HL-60/S4 treated with phorbol 12-myristate 13-acetate at 8.2 ng/mL for 4 days and 3 days (cell line): ENCODE measurements around the gene SLC7A8.
"Not testable (repeated sequence)": the region's sequence is repeated elsewhere in the genome, so short reads cannot be mapped to it uniquely, and the experiment has no call there.

Source experiments
- in situ Hi-C: fragments of 300-500 bp; cut with MboI; formaldehyde crosslinking; loops from 2 replicates; pipeline ENCODE4 v1.15.0; 2022; ENCODE audit warnings: low sequenced_read_pairs

Gene SLC7A8

DNA sequence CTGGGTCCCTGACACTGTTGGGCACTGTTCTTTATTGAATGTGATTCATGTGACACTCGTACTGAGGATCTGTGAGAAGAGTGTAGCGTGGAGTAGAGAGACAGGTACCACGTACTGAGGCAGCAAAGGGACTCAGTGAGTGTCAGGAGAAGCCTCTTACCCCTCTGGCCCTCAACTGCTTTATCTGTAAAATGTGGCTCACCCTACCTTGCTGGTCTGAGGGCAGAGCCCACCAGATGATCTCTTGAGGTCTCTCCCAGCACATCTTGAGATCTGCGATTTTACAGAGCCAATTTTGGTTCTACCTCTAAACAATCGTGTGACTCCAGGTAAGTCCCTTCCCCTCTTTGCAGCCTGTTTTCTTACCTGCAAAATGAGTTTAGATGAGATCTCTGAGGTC, 67.5 kb downstream of the SLC7A8 start:
- in situ Hi-C loops: no loop called here

DNA sequence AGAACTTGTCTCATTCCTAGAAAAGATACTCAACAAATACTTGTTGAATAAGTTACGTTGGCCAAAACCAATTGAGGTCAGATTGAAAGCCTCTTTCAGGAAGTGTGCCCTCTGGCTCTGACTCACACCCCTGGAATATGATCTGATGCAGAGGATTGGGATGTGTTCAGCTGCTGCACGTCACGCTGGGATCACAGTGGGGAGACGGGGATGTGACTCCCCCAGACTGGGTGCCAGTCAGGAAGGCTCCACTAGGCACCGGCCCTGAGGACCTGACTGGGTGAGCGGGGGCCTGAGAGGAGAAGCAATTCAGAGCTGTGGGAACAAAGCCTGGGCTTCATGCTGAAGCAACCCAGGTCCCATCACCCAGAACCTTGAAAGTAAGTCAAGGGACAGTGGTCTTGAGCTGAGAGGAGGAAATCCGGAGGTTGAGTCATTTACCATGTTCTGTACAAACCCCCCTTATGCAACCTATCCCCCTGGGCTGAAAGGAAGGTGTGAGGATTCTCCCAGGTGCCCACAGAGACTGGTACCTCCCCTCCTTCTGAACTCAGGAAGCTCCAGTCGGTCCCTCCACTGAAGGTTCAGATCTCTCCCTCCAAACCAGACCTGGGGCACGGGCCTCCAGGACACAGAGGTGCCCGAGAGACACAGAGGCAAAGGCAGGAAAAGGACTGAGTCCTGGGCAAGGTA, 68.3 kb downstream of the SLC7A8 start:
- in situ Hi-C loops: no loop called here

DNA sequence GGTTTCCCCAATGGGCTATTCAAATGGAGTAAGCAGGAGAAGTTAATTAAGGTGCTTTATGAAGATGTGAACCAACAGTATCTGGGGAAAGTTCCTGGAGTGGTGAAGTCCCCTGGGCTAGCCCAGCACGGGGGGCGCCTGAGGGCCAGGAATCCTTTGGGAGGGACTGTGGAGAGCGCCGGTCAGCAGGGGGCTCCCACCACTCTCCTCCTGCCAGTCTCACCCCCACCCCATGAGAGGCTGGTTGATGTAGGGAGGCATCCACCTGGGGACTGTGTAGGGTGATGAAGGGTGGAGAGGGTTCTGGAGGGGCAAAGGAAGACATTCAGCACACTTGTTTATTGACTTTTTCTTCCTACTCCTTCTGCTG, 68.8 kb downstream of the SLC7A8 start:
- in situ Hi-C loops: no loop called here

DNA sequence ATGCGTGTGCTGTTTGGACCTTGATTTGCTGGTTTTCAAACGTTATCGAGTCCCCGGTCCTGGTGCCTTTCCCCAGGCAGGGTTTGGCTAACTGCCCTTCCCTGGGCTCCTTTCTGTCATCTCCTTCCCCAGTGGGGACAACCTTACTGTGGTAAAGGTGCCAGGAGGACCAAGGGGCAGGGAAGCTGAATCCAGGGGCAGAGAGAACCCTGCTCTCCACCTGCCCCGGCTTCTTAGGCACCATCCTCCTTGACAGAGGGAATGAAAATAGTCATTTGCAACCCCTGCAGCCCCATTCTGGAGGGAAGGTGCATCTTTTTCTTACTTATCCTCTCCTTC, 69.4 kb downstream of the SLC7A8 start:
- in situ Hi-C loops: no loop called here

DNA sequence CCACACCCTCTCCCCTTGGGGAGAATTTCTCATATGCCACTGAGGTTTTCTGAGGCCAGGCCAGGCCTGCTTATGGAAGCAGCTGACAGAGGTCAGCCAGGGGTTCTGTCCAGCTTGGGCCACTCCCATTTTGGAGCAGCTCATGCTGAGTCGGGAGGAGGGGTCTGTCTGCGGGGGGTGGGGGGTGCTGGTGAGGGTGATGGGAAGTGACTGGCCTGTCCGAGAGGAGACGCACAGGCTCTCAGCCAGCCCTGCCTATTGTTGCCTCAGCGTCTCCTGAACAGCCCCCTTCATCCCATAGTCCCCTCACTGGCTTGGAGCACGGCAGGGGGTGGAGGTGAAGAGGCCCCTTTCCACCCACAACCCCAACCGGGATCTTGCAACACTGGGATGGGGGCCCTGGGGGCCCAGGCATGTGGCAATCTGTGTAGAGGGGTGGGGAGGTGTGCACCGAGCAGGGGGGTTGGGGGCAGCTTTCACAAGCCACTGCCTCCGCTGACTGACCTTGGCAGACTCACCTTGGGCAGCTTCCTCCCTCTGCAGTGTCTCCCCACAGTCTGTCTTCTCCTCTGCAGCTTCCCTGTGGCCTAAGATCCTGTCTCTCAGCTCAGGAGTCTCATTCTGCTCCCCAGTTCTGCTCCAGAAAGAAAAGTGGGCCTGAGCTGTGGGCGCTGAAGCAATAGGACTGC, 69.9 kb downstream of the SLC7A8 start:
- in situ Hi-C loops: no loop called here

DNA sequence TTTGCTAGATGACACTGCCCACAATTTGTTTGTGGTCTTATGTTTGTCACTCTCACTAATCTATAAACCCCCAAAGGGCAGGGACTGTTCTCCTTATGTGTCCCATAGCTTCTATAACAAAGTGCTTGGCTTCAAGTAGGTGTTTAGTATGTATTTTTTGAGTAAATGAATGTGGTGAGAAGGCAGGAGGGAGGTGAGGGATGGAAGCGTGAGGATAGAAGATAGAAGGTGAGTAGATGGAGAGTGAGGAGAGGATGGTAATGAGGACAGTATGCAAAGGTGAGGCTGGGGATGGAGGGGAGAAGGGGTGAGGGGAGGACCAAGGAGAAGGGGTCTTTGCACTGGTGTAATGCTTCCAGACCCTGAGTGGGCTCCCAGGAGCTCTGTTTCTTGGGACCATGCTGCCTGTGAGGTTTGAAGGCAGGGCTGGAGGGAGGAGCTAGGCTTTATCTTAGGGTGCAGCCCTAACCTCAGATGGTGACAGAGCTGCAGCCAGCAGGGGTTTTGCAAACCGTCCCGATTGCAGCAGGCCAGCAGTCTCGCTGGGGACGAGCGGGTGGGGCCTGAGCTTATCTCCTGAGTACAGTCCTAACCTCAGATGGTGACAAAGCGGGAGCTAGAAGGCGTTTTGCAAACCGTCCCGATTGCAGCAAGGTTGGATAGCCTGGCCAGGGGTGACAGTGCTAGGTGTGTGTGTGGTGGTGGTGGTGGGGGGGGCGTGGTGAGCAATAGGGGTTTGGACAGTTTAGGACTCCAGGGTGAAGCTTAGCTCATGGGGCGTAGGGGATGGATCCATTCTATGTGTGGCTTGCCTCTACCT, 70.9 kb downstream of the SLC7A8 start:
- in situ Hi-C loops: no loop called here

DNA sequence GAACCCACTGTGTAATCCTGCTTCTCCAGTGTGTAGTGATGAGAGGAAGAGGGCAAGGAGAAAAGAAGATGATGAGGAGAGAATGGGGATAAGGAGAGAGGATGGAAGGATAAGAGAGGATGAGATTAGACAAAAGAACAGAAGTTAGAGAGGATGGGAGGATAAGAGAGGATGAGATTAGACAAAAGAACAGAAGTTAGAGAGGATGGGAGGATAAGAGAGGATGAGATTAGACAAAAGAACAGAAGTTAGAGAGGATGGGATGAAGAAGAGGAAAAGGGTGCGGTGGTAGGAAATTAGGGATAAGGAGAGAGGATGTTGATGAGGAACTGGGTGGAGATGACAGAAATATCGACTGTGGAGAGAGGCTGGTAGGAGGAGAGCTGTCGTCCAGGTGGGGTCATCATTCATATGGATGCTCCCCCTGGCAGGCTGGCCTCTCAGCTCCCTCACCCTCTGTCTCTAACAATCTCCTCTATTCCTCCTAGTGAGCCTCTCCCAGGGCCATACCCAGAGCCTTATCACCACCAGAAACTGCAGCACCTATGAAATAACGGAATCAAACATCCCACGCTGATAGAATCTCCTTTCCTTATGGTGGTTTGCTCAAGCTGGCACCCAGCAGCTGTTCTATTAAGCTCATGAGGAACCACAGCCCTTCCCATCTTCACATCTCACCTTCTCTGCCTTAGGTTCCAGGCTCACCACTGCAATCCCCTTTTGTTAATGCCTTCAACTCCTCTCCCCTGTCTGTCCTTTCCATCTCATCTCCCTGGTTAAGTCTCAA, 72.7 kb downstream of the SLC7A8 start:
- in situ Hi-C loops: no loop called here

DNA sequence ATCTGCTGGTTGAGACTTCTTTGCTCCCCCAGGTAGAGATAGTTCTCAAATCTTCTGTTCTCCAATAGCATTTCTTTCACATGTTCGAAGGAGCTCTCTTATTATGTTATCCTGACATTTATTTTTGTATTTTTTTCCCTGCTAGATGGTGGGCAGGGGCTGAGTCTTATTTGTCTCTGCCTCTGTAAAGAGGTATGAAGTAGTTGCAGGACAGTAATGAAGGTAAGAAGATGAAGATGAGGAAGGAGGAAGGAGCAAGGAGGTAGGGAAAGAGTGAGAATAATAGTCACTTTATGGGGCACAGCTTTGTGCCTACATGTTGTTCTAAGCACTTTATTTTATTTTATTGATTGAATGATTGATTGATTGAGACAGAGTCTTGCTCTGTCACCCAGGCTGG, 73.7 kb downstream of the SLC7A8 start:
- in situ Hi-C loops: no loop called here

DNA sequence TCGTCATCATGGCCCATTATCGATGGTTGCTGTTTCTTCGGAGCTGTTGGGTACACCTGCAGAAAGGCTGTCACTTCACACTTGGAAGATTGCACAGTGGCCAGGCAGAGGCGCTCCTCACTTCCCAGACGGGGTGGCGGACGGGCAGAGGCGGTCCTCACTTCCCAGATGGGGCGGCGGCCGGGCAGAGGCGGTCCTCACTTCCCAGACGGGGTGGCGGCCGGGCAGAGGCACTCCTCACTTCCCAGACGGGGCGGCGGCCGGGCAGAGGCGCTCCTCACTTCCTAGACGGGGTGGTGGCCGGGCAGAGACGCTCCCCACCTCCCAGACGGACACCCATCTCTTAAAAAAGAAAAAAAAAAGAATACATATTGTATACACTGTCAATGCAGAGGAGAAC, 75.3 kb downstream of the SLC7A8 start:
- in situ Hi-C loops: not testable (repeated sequence)

DNA sequence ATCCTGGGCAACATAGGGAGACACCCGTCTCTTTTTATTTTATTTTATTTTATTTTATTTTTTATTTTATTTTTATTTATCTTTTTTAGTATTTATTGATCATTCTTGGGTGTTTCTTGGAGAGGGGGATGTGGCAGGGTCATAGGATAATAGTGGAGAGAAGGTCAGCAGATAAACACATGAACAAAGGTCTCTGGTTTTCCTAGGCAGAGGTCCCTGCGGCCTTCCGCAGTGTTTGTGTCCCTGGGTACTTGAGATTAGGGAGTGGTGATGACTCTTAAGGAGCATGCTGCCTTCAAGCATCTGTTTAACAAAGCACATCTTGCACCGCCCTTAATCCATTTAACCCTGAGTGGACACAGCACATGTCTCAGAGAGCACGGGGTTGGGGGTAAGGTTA, 75.8 kb downstream of the SLC7A8 start:
- in situ Hi-C loops: not testable (repeated sequence)

DNA sequence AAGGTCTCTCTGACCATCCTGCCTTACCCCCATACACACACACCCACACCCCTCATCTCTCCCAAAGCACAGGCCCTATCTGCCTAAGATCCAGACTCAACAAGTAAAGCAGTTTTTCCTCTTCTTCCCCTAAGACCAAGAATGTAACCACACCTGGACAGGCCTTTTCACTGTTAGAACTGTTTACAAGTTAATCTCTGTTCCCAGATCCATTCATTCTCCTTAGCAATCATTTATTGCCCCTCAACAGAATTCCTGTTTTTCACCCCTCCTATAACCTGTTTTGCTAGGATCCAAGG, 76.8 kb downstream of the SLC7A8 start:
- in situ Hi-C loops: no loop called here

DNA sequence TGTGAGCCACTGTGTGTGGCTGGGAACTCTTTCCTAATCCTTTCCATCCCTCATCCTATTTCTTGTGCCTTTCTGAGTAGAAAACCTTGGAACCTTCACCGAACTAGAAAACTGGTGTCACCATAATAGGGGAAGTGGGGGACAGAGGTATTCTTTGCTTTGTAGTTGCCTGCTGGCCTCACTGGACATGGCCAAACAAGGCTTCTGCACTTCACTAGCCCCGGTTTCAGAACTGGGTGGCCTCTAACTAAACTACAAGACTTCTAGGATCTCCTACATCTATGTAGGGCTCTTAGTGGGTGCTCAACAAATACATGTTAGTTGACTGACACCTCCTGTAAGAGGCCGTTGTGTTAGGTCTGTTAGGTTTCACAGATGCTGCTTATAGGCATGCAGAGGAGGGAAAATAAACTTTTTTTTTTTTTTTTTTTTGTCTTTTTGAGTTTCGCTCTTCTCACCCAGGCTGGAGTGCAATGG, 78.1 kb downstream of the SLC7A8 start:
- in situ Hi-C loops: no loop called here

DNA sequence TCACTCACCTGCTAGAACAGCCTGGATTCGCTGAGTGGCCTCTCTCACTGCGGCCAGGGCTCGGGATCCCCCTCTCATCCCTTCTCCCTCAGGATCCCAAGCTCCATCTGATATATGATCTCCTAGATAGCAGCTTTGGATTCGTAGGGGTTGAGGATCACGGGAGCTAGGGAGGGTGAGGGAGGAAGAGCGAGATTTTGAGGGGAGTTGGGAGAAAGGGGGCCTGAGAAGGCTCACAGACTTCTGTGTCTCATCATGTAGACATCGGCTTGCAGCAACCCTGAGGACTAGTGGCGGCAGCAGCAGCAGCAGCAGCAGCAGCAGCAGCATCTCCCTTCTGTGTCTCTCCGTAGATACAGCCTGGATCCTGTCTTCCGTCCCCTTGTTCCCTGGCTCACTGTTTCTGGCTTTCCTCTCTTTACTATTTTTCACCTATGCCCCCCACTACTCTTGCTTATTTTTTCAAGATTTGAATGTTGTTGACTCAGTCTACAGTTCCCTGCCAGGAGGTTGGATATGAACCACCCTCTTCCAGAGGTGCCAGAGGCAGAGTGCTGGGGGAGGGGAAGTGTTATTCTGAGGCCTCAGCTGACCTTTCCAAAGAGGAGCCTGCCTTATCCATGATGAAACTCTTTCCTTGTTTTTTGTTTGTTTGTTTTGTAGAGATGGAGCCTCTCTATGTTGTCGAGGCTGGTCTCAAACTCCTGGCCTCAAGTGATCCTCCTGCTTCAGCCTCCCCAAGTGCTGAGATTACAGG, 78.7 kb downstream of the SLC7A8 start, which contains the start of gene CIROP:
CIROP (minus strand) TSS at position 399 of the 757 bp plus-strand sequence; CDS start at position 330, 69 bp downstream.
- in situ Hi-C loops: no loop called here

DNA sequence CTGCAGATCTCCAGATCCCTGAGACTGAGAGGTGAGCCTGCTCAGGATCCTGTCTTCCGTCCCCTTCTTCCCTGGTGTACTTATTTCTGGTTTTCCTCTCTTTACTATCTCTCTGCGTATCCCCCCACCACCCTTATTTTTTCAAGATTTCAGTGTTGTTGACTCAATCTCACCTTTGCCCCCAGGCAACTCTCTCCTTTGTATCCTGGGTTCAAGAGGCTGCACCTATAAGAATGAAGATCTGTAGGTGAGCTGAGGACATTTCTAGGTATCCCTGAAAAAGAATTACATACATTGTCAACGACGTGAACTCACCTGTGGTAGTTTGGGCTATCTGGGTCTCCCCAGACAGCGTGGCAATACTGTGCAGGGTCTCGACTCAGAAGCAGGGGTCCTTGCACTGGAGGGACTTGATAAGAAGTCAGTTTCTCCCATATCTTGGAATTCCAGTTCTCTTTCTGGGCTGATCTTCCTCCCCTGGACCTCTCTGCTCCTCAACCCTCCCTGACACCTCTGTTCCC, 79.3 kb downstream of the SLC7A8 start:
- in situ Hi-C loops: no loop called here

DNA sequence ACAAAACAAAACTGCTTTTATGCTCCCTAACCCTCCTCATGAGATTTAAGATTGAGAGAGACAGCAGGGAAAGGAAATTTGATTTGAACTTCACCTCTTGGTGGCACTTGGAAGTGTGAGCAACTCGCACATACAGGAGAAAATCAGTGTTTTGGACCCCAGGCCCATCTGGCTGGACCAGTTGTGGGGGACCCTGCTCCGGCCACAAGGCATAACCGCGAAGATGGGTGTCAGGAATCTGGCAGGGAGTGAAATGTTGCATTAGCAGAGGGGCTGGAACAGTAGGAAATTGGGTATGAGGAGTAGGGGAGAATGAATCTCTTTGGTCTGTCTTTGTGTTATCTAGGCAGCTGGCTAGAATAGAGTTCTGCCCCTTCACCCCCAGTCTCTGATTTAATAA, 79.9 kb downstream of the SLC7A8 start:
- in situ Hi-C loops: no loop called here

DNA sequence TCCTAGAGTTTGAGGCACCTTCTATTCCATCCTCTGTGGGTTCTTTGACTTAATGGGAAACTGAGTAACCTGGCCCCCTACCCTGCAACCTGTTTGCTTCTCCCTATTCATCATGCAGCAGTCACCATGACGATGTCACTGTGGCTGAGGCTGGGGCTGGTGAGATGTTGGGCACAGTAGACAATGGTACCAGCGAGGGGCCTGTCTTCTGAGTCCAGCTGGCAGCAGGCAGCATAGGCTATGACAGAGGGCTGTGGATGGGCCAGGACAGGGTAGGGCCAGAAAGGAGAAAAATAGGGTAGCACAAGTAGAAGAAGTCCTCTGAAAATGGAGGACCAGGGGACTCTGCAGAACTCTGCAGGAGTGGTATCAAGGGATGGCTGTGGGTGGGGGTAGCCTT, 80.7 kb downstream of the SLC7A8 start:
- in situ Hi-C loops: no loop called here

DNA sequence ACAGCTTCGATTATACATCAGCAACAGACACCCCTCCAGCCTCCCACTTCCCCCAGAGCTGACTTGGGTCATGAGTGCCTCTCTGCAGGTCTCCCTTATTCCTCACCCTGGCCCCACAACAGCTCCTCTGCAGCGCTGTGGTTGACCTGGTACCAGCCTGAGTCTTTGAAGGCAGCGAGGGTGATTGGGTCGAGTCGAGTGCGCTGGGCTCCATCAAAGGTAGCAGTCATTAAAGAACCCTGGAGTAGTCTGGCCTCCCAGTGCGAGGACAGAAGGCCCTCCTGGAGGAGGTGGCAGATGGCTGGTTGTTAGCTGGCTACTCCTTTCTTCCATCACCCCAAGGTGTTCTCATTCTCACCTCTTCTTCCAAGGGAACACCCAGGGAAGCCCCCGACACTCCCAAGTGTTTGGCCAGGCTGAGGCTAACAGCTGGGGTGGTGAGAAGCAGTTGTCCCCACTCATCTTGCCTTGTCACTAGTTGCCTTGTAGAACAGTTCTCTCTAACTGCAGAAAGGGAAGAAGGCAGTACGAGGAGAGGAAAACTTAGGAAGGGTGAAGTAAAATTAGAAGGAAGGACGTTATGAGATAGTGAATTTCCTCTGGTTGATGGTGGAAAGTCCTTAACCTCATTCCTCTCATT, 81.4 kb downstream of the SLC7A8 start:
- in situ Hi-C loops: no loop called here

DNA sequence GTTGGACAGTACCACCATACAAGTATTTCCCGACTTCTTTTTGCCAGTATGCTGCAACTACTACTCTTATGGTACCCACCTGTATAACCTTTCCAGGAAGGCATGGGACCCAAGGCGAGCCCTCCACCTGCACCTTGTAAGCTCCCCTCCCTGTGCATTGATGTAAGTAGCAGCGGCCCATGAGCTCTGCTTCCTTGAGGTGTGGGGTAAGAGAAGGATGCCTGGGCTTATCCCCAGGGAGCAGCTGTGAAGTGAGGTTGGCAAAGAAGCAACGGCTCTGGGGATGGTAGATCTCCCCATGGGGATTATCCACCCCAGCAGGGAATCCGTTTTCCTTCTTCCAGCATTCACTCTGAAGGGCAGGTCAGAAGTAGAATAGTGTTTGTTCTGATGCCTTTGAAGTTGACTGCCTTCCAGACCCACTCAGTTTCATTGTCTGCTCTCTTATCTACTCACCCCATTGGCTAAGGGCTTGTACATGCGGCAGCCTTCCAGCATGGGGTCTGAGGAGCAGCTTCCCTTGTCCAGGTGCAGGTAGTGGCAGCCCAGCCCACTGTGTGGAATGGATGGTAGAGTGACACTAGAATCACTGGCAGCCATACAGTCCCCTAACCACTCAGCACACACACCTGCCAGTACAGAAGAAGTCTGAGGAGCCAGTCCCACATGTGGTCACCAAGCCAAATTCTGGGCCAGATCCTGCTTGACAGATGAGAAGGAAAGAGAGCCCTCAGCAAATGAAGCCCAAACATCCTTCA, 82.1 kb downstream of the SLC7A8 start:
- in situ Hi-C loops: no loop called here

DNA sequence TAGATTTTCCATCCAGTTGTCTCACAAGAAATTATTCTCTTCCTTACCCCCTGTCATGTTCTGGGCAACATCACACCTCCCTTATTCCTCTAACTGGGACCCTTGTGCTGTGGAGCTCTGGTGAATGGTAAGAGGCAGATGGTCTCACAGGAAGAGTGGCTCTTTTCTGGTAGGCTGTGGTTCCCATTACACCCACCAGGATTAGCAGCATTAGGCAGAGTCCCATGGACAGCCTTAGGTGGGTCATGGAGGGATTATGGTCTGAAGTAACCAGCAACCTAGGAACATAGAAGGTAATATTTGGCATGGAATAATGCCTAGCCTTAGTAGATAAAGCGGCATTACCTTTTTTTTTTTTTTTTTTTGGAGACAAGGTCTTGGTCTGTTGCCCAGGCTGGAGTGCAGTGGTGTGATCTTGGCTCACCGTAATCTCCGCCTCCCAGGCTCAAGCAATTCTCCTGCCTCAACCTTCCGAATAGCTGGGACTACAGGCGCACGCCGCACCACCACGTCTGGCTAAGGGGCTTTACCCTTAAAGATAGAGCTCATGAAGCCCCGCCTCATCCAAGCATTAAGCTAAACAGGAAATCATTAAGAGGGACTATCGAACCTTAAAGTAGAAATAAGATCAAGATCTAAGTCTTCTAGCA, 84.1 kb downstream of the SLC7A8 start:
- in situ Hi-C loops: no loop called here
